GM10847 (cell line): ENCODE data around the gene IGSF6.

Experiments
- POLR2A ChIP-seq: IDR thresholded peaks from 2 replicates; pipeline ENCODE4 v1.6.1; 2011; ENCODE audit not compliant: insufficient read length; ENCODE audit errors: extremely low read depth

IGSF6 gene

DNA sequence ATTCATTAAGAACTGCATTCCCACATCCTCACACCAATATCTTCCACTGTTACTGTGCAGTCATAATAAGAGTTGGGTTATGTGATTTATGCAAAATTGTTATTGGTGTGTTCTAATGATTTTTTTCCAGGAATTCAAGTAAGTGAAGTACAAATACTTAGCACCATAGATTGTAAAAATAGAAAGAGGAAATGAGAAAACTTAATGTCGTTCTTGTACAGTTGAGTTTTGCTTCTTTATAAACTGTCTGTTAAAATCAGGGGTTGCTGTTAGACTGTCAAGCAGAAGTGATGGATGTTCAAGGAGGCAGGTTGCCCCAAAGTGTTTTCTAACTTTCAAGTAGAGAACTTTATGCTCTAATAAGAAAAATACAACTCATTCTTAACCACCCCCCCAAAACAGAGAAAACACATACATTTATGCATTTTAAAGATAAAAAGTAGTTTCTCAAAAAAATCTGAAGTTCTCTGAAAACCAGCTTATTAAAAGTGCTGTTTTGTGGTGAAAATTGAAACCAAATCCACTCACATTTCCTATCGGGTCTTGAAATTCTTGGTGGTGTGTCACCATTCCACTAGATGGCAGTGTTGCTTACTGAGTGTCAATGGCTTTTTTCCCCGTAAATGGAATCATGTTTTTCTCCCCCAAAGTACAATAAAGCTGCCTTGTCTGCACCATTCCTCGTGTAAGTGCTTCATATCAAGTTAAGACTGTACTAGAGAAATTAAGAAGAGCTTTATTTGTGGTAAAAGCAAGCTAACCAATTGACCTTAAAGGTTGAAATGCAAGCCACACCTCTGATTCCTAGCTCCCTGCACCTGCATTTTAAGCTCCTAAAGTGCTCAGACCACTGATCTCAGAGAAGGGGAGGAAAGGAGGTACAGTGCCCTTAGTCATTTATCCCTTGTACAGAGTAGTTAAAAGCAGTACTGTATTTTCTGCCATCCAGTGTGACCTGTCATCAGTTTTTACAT lies 4.7 kb upstream of the IGSF6 start:
- no peak for TF ChIP-seq POLR2A

- TF ChIP-seq POLR2A, result no peak
Observed at GRCh38 chr16:21654881-21655280, 2.5 kb upstream of the IGSF6 start.

DNA sequence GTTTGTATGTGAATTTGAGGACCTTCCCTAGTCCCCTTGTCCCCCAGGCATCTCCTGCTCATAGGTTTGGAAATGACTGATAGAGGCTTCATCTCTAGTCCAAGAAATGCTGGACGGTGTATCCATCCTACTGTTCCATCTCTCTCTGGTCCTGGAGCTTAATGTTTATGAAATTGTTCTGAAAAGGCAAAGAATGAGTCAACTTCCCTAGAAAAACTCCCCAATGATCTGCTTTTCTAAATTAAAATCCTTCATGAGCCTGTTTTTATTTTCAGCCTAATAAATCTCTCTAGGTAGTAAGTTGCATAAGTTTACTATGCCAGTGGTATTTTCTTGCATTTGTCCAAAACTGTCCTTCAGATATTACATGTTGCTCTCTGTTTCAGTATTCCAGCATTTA lies 2.1 kb upstream of the IGSF6 start:
- TF ChIP-seq POLR2A, result no peak

GRCh38 chr16:21653571-21653970 lies 1.2 kb upstream of the IGSF6 start:
- TF ChIP-seq POLR2A, result no peak

DNA sequence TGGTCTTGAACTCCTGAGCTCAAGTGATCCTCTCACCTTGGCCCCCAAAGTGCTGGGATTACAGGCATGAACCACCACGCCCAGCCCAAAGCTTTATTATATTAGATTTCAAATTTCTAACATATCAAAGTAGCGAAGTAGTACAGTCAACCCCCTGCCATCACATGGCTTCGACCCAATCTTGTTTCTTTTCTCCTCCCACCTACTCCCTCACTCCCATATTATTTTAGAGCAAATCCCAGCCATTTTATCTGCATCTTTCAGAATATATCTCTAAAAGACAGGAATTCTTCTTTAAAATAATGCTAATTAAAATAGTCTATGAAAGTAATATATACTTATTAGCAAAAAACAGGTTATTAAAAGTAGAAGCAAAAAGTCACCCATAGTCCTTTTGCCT lies 893 bp downstream of the IGSF6 start:
- no peak for TF ChIP-seq POLR2A

DNA sequence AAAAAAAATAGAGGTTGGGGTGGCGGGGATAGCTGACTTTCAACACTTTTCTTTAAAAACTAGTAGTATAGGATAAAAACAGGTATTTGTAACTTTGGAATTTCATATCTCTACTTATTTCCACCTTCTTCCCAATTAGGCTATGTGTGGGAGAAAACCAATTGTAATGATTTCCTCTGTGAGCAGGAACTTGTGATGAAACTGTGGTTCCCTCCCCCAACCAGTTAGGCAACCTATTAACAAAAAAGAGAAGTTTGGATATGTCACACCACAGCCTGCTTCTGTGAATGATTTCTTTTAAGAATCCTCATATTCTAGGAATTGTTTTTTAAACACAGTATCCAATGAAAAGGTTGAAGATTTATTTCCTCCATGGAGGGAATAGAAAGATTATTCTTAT lies 1.9 kb downstream of the IGSF6 start:
- no peak for TF ChIP-seq POLR2A

- TF ChIP-seq POLR2A, result no peak
Observed at GRCh38 chr16:21647562-21648164, 4.7 kb downstream of the IGSF6 start.

DNA sequence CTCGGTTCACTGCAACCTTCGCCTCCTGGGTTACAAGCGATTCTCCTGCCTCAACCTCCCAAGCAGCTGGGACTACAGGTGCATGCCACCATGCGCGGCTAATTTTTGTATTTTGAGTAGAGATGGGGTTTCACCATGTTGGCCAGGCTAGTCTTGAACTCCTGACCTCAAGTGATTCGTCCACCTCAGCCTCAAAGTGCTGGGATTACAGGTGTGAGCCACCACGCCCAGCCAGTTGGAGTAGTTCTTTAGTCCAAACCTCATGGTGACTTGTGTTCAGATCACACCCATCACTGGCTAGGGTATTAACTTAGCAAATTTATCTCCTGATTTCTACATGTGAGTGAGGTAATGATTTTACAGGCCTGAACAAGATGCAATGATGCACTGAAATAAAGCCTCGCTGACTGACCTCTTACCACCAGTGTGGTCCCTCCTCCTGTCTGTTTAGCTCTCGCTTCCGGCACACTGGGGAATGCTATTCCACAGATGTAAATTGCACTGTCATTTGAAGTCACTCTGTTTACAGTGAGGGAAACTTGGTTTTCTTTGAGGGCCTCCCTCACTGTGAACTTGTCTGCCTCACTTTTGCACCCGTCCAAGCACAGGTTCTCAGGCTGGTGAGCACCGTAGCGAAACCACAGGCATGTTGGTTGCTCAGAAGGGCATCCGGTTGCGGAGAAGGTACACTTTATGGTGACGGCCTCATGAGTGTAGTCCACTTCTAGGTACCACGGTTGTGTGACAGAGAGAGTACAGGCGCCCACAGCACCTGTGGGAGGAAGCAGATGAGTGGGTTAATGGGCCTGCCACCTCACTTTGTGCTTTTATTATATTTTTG lies 5.5 kb downstream of the IGSF6 start:
- TF ChIP-seq POLR2A, result no peak

GRCh38 chr16:21646091-21646490 lies 6.3 kb downstream of the IGSF6 start:
- no peak for TF ChIP-seq POLR2A

DNA sequence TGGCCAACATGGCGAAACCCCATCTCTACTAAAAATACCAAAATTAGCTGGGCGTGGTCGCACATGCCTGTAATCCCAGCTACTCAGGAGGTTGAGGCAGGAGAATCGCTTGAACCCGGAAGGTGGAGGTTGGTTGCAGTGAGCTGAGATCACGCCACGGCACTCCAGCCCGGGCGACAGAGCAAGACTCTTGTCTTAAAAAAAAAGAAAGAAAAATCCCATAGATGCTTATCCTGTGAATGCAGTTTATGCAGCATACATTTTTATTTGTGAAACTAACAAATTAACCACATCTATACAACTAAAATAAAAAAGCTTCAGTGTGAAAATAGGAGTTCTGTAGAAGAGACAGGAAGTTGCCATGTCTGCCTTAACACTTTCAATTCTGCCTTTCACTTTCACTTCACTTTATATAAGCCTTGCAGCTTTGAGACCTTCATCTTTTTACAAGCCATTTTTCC lies 7.1 kb downstream of the IGSF6 start:
- TF ChIP-seq POLR2A, result no peak

GRCh38 chr16:21644674-21645073 lies 7.7 kb downstream of the IGSF6 start:
- no peak for TF ChIP-seq POLR2A

DNA sequence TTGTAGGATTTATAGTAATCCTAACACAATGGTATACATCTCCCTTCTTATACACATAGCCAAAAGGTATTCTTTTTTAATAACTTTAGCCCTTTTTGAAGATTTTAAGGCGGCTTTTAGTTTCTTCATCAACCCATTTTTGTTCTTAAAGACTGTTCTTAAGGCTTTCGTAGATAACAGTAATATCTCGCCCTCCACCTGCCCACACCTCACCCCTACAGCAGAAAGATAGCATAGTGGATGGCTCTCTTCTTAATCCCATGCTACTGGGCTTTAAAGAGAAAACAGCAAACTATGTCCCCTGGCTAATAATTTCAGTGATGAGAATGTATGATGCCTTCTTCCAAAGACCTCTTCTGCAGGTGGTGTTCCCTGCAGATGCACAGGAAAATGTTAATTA lies 8.6 kb downstream of the IGSF6 start:
- no peak for TF ChIP-seq POLR2A

DNA sequence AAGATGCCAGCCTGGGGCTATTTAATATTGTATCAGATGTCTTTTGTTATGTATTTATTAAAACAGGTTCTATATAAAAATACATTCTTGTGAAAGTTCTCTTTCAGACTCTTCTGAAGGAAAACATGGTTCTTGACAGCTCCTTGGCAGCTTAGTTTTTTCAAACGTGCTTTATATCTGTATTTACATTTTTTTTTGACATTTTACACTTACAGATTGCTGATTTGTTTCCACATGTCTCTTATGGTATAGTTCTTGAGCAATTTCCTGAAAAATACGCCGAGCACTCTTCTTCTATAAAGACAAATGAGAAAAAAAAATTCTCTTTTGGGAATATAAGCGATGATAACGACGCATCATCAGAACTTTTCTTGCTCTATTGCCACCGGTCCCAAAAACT lies 9.5 kb downstream of the IGSF6 start:
- no peak for TF ChIP-seq POLR2A

GRCh38 chr16:21641916-21642315 lies 10.5 kb downstream of the IGSF6 start:
- no peak for TF ChIP-seq POLR2A

DNA sequence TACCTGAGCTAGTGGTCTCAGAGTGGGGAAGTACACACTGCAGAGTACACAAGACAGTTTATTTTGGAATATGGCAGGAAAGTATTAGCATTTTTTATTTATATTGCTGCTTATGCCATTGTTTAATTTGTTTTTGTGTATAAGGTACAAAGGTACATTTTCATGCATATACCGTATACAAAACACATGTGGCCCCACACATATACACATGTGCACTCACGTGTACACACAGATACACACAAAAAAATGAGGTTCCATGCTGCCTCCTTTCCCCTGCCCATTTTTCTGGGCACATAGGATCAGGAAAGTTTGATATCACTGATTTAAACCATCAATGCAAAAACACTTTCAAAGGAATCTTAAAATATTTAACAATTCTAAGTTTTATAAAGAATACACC lies 12.9 kb downstream of the IGSF6 start:
- no peak for TF ChIP-seq POLR2A
